ENCODE data around the gene LPIN1. TPM values are rescaled to one million over a fixed set of nuclear protein-coding genes. Genes with fewer than 3 reads are reported as not detected.

LPIN1 gene
- total RNA-seq, 1 experiment from 2014 or later = 38.5 TPM

GRCh38 chr2:11869391-11869991 lies 123.1 kb downstream of the LPIN1 start:
- Histone ChIP-seq H3K4me3 (ENCODE audit: low read depth, low read length, poor library complexity, severe bottlenecking) (no peak overlapping the region), H3K9me3 (ENCODE audit: low read depth, low read length, poor library complexity, severe bottlenecking) (no peaks in the 10 kb centered on the region), H3K27me3 (replicated peaks; ENCODE audit: insufficient read depth, low read depth, low read length, poor library complexity) (no peaks in the 10 kb centered on the region), H3K4me1 (ENCODE audit: insufficient read depth, low read length, poor library complexity, severe bottlenecking) (peaks cover 20% of the 10 kb centered on the region), H3K36me3 (ENCODE audit: insufficient read depth, low read length, poor library complexity, severe bottlenecking) (no peaks in the 10 kb centered on the region), H3K27ac (ENCODE audit: low read depth, low read length, poor library complexity, severe bottlenecking) (no peak overlapping the region)
- intact Hi-C loops (cut with micrococcal nuclease; ENCODE audit: unreplicated experiment) = loop anchor here (10.0 kb wide), 2 partner anchors 515 to 595 kb away; no protein-coding TSS in a partner anchor
- ChIA-PET CTCF (no interaction called here), POLR2A (ENCODE audit: low non-redundant PET) (no interaction called here)
- no TSS peak for BruUV-seq (replicated peaks)
- no peak for TF ChIP-seq CTCF (conservative IDR thresholded peaks at IDR 0.05; ENCODE audit: low read depth, low read length)
- TF ChIP-seq EZH2 (IDR thresholded peaks at IDR 0.05; ENCODE audit: borderline replicate concordance, low read depth, low read length, poor library complexity, severe bottlenecking) = no peak
- no peak for DNase-seq (ENCODE audit: low spot score)

GRCh38 chr2:11870064-11870463 lies 123.6 kb downstream of the LPIN1 start:
- no peak for DNase-seq (ENCODE audit: low spot score)
- ChIA-PET CTCF (no interaction called here), POLR2A (ENCODE audit: low non-redundant PET) (no interaction called here)
- no peak overlapping the region for H3K27ac ChIP-seq (ENCODE audit: low read depth, low read length, poor library complexity, severe bottlenecking)
- no TSS peak for BruUV-seq (replicated peaks)
- intact Hi-C loops (cut with micrococcal nuclease; ENCODE audit: unreplicated experiment) = no loop called here
- H3K9me3 ChIP-seq (ENCODE audit: low read depth, low read length, poor library complexity, severe bottlenecking) = no peaks in the 10 kb centered on the region
- H3K4me1 ChIP-seq (ENCODE audit: insufficient read depth, low read length, poor library complexity, severe bottlenecking) = peaks cover 20% of the 10 kb centered on the region
- TF ChIP-seq EZH2 (IDR thresholded peaks at IDR 0.05; ENCODE audit: borderline replicate concordance, low read depth, low read length, poor library complexity, severe bottlenecking) = no peak
- no peaks in the 10 kb centered on the region for H3K36me3 ChIP-seq (ENCODE audit: insufficient read depth, low read length, poor library complexity, severe bottlenecking)
- H3K27me3 ChIP-seq (replicated peaks; ENCODE audit: insufficient read depth, low read depth, low read length, poor library complexity) = no peaks in the 10 kb centered on the region
- H3K4me3 ChIP-seq (ENCODE audit: low read depth, low read length, poor library complexity, severe bottlenecking) = no peak overlapping the region

GRCh38 chr2:11870584-11870983 lies 124.2 kb downstream of the LPIN1 start:
- Histone ChIP-seq H3K9me3 (ENCODE audit: low read depth, low read length, poor library complexity, severe bottlenecking) (no peaks in the 10 kb centered on the region), H3K4me3 (ENCODE audit: low read depth, low read length, poor library complexity, severe bottlenecking) (no peak overlapping the region), H3K27me3 (replicated peaks; ENCODE audit: insufficient read depth, low read depth, low read length, poor library complexity) (no peaks in the 10 kb centered on the region), H3K4me1 (ENCODE audit: insufficient read depth, low read length, poor library complexity, severe bottlenecking) (peaks cover 20% of the 10 kb centered on the region), H3K36me3 (ENCODE audit: insufficient read depth, low read length, poor library complexity, severe bottlenecking) (no peaks in the 10 kb centered on the region), H3K27ac (ENCODE audit: low read depth, low read length, poor library complexity, severe bottlenecking) (no peak overlapping the region)
- ChIA-PET POLR2A (ENCODE audit: low non-redundant PET) (no interaction called here), CTCF (no interaction called here)
- intact Hi-C loops (cut with micrococcal nuclease; ENCODE audit: unreplicated experiment) = no loop called here
- no TSS peak for BruUV-seq (replicated peaks)
- no peak for DNase-seq (ENCODE audit: low spot score)
- TF ChIP-seq CTCF (conservative IDR thresholded peaks at IDR 0.05; ENCODE audit: low read depth, low read length) = no peak
- TF ChIP-seq EZH2 (IDR thresholded peaks at IDR 0.05; ENCODE audit: borderline replicate concordance, low read depth, low read length, poor library complexity, severe bottlenecking) = no peak

GRCh38 chr2:11871421-11871820 lies 125.0 kb downstream of the LPIN1 start:
- no TSS peak for BruUV-seq (replicated peaks)
- Histone ChIP-seq H3K36me3 (ENCODE audit: insufficient read depth, low read length, poor library complexity, severe bottlenecking) (no peaks in the 10 kb centered on the region), H3K4me3 (ENCODE audit: low read depth, low read length, poor library complexity, severe bottlenecking) (no peak overlapping the region), H3K9me3 (ENCODE audit: low read depth, low read length, poor library complexity, severe bottlenecking) (no peaks in the 10 kb centered on the region), H3K27ac (ENCODE audit: low read depth, low read length, poor library complexity, severe bottlenecking) (no peak overlapping the region), H3K4me1 (ENCODE audit: insufficient read depth, low read length, poor library complexity, severe bottlenecking) (peaks cover 20% of the 10 kb centered on the region), H3K27me3 (replicated peaks; ENCODE audit: insufficient read depth, low read depth, low read length, poor library complexity) (no peaks in the 10 kb centered on the region)
- TF ChIP-seq EZH2 (IDR thresholded peaks at IDR 0.05; ENCODE audit: borderline replicate concordance, low read depth, low read length, poor library complexity, severe bottlenecking) (no peak), CTCF (conservative IDR thresholded peaks at IDR 0.05; ENCODE audit: low read depth, low read length) (no peak)
- intact Hi-C loops (cut with micrococcal nuclease; ENCODE audit: unreplicated experiment) = no loop called here
- CTCF ChIA-PET = no interaction called here
- no peak for DNase-seq (ENCODE audit: low spot score)
- POLR2A ChIA-PET (ENCODE audit: low non-redundant PET) = no interaction called here
